GM12892 (cell line): Measurements from ENCODE around the gene KLHL20.

Source experiments
- POLR2A ChIP-seq: IDR thresholded peaks from 2 replicates; pipeline ENCODE4 v1.6.1; 2011; ENCODE audit warnings: low read depth, low read length, control low read depth
- POLR2AphosphoS5 ChIP-seq: IDR thresholded peaks from 2 replicates; pipeline ENCODE4 v1.6.1; 2011; ENCODE audit warnings: low read depth, low read length, control low read depth

- TF ChIP-seq POLR2A: no peak
- no peak for TF ChIP-seq POLR2AphosphoS5
Observed at GRCh38 chr1:173757666-173758065, 42.9 kb downstream of the KLHL20 start.
